NB4 (cell line): ENCODE measurements around the gene GAB3.
"Not testable (repeated sequence)": the region's sequence is repeated elsewhere in the genome, so short reads cannot be mapped to it uniquely, and the experiment has no call there.

Experiments
- CTCF ChIP-seq: IDR thresholded peaks from one replicate; pipeline ENCODE4 v1.5.1; 2012; ENCODE audit warnings: low read depth, low read length
- MYC ChIP-seq: IDR thresholded peaks from 2 replicates; pipeline ENCODE4 v1.6.1; 2011; ENCODE audit warnings: low read depth, low read length
- POLR2A ChIP-seq: IDR thresholded peaks from 2 replicates; pipeline ENCODE4 v1.6.1; 2011; ENCODE audit warnings: mild to moderate bottlenecking; ENCODE audit not compliant: insufficient read length; ENCODE audit errors: extremely low read depth

- not testable (repeated sequence) for TF ChIP-seq CTCF, POLR2A, MYC
Measured at GRCh38 chrX:154690438-154690837, 60.4 kb downstream of the GAB3 start.
